OCI-LY1 (cell line): ENCODE data around the gene MPO.

Source experiments
- H2AFZ ChIP-seq: fragments of 200-600 bp; sonication (generic), shearing (Covaris generic); 2 replicates; pipeline ENCODE4 v1.6.0; 2014; ENCODE audit warnings: antibody characterized with exemption, mild to moderate bottlenecking, low read length
- H3F3A ChIP-seq: fragments of 200-600 bp; sonication (generic), shearing (Covaris generic); 2 replicates; pipeline ENCODE4 v1.6.0; 2014; ENCODE audit warnings: mild to moderate bottlenecking, antibody characterized with exemption, low read length, moderate library complexity; ENCODE audit not compliant: insufficient read depth
- H3K27ac ChIP-seq: fragments of 200-600 bp; sonication (generic); 2 replicates; pipeline ENCODE4 v1.5.1; 2014; ENCODE audit warnings: low read length, mixed run types, mild to moderate bottlenecking, low read depth; ENCODE audit not compliant: poor library complexity, severe bottlenecking
- H3K27me3 ChIP-seq: fragments of 200-600 bp; sonication (generic); 2 replicates; pipeline ENCODE4 v1.6.0; 2014; ENCODE audit warnings: antibody characterized with exemption, mild to moderate bottlenecking, low read length, moderate library complexity; ENCODE audit not compliant: insufficient read depth
- H3K36me3 ChIP-seq: fragments of 200-600 bp; sonication (generic); 2 replicates; pipeline ENCODE4 v1.6.1; 2014; ENCODE audit warnings: mild to moderate bottlenecking, antibody characterized with exemption, low read length, moderate library complexity, mixed read lengths; ENCODE audit not compliant: insufficient read depth
- H3K4me1 ChIP-seq: fragments of 200-600 bp; sonication (generic); 2 replicates; pipeline ENCODE4 v1.5.1; 2014; ENCODE audit warnings: mild to moderate bottlenecking, low read length, moderate library complexity; ENCODE audit not compliant: insufficient read depth, severe bottlenecking
- H3K4me2 ChIP-seq: fragments of 200-600 bp; sonication (generic), shearing (Covaris generic); 2 replicates; pipeline ENCODE4 v1.6.1; 2014; ENCODE audit warnings: low read length
- H3K4me3 ChIP-seq: fragments of 200-600 bp; sonication (generic); 2 replicates; pipeline ENCODE4 v1.5.1; 2014; ENCODE audit warnings: low read length, low read depth, mild to moderate bottlenecking, mixed read lengths; ENCODE audit not compliant: poor library complexity, severe bottlenecking
- H3K79me2 ChIP-seq: fragments of 200-600 bp; shearing (Covaris generic); 2 replicates; pipeline ENCODE4 v1.6.1; 2016; ENCODE audit warnings: mixed run types, low read length, mixed read lengths; ENCODE audit not compliant: insufficient read depth
- H3K9ac ChIP-seq: fragments of 200-600 bp; sonication (generic), shearing (Covaris generic); 2 replicates; pipeline ENCODE4 v1.6.1; 2014; ENCODE audit warnings: mild to moderate bottlenecking, low read length, mixed read lengths
- H3K9me2 ChIP-seq: fragments of 200-600 bp; sonication (generic), shearing (Covaris generic); 2 replicates; pipeline ENCODE4 v1.6.1; 2014; ENCODE audit warnings: low read depth, mild to moderate bottlenecking, low read length, mixed read lengths
- H3K9me3 ChIP-seq: fragments of 200-600 bp; shearing (Covaris generic); 2 replicates; pipeline ENCODE4 v1.6.1; 2014; ENCODE audit warnings: low read length, mixed read lengths
- H4K20me1 ChIP-seq: fragments of 200-600 bp; sonication (generic), shearing (Covaris generic); 2 replicates; pipeline ENCODE4 v1.6.0; 2016; ENCODE audit warnings: mild to moderate bottlenecking, low read length; ENCODE audit not compliant: insufficient read depth
- CTCF ChIP-seq: fragments of 200-600 bp; sonication (generic), shearing (Covaris generic); IDR thresholded peaks from 2 replicates; pipeline ENCODE4 v1.5.1; 2017; ENCODE audit warnings: mild to moderate bottlenecking, antibody characterized with exemption, low read length, moderate library complexity, mixed read lengths
- EZH2 ChIP-seq: fragments of 200-600 bp; sonication (generic), shearing (Covaris generic); IDR thresholded peaks from 2 replicates; pipeline ENCODE4 v1.8.0; 2017; ENCODE audit warnings: borderline replicate concordance, mixed run types, mild to moderate bottlenecking, antibody characterized with exemption, low read length, moderate library complexity, mixed read lengths

Gene MPO

DNA sequence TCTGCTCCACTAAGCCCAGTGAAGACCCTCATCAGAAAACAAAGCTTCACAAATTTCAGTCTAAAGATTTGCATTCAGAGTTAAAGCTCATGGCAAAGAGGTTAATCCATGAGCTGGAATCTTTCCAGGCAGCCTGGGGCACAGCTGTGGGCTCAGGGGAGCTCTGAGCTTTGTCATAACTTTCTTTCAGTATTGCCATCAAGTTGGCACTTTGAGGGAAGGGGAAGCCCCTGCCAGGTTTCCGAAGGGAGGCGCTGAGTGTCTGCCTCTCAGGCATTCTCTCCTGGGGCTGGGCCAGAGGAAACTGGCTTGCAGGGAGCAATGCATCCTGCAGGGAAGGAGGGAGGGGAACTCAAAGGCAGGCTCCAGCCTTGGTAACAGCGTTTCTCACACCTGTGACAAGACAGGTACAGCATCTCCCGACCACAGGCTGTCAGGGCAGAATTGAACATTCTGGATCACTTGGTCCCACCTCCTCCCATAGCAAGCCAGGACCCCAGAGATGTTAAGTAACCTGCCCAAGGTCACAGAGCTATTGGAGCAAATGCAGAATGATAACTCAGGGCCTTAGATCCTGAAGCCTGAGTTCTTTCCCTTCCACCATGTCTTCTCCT is 38.5 kb downstream of the MPO start:
- Histone ChIP-seq H3K4me1 (no peaks in the 10 kb centered on the region), H3K9me2 (no peaks in the 10 kb centered on the region), H3K4me2 (no peak overlapping the region), H3K36me3 (no peaks in the 10 kb centered on the region), H3K27me3 (peaks cover 12% of the 10 kb centered on the region; the same call in 1 of the 2 replicates), H3K79me2 (no peaks in the 10 kb centered on the region), H3K9me3 (no peaks in the 10 kb centered on the region), H3F3A (no peaks in the 10 kb centered on the region), H4K20me1 (no peaks in the 10 kb centered on the region), H3K27ac (no peak overlapping the region), H3K9ac (no peak overlapping the region), H3K4me3 (no peak overlapping the region), H2AFZ (no peak overlapping the region)
- no peak for TF ChIP-seq EZH2
- no peak for TF ChIP-seq CTCF

- no peaks in the 10 kb centered on the region for H3F3A ChIP-seq
- H3K4me1 ChIP-seq = no peaks in the 10 kb centered on the region
- H3K27me3 ChIP-seq = peaks cover 12% of the 10 kb centered on the region; the same call in 1 of the 2 replicates
- TF ChIP-seq CTCF = no peak
- TF ChIP-seq EZH2 = no peak
- H2AFZ ChIP-seq = no peak overlapping the region
- H3K9me2 ChIP-seq = no peaks in the 10 kb centered on the region
- no peaks in the 10 kb centered on the region for H3K36me3 ChIP-seq
- H3K9me3 ChIP-seq = no peaks in the 10 kb centered on the region
- no peaks in the 10 kb centered on the region for H4K20me1 ChIP-seq
- no peak overlapping the region for H3K4me2 ChIP-seq
- H3K4me3 ChIP-seq = no peak overlapping the region
- H3K79me2 ChIP-seq = no peaks in the 10 kb centered on the region
- H3K9ac ChIP-seq = no peak overlapping the region
- H3K27ac ChIP-seq = no peak overlapping the region
These were observed 40.7 kb downstream of the MPO start for GRCh38 chr17:58239987-58240386.

DNA sequence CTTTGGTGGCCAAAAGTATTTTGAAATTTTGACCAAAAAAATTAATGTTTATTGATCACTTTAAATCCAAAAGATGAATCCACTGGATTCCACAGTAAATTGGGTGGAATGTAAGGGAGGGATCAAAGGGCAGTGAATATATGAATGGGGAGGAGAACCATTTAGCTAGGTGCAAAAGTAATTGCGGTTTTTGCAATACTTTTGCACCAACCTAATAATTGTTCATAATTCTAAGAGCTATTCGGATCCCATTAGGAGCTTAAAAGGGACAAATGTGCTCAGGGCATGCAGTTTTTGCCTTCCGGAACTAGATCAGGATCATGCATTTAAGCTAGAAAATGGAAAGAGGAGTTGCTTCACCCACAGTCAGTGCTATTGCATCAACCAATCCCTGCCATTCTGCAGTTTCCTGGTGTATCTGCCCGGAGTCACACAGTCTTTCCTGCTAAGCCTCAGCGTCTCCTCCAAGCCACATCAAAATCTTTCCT is 42.5 kb downstream of the MPO start, which contains the start of gene LPO:
Gene LPO (plus strand): TSS at position 438 of the 488 bp plus-strand sequence. CDS start 4,396 bp downstream, outside the sequence.
- H4K20me1 ChIP-seq = no peaks in the 10 kb centered on the region
- no peaks in the 10 kb centered on the region for H3K4me1 ChIP-seq
- no peaks in the 10 kb centered on the region for H3K9me2 ChIP-seq
- no peak within 1 kb of the TSS for H3K9ac ChIP-seq
- H3K27ac ChIP-seq = no peak within 1 kb of the TSS
- no peak within 1 kb of the TSS for H2AFZ ChIP-seq
- H3K9me3 ChIP-seq = no peaks in the 10 kb centered on the region
- no peaks in the 10 kb centered on the region for H3K79me2 ChIP-seq
- TF ChIP-seq EZH2 (no peak), CTCF (no peak)
- no peaks in the 10 kb centered on the region for H3K36me3 ChIP-seq
- H3K27me3 ChIP-seq = peaks cover 9% of the 10 kb centered on the region; the same call in 1 of the 2 replicates
- no peak within 1 kb of the TSS for H3K4me3 ChIP-seq
- no peak within 1 kb of the TSS for H3K4me2 ChIP-seq
- no peaks in the 10 kb centered on the region for H3F3A ChIP-seq
